Endothelial cell of umbilical vein (primary cell): Measurements from ENCODE around the gene CHSY3. TPM values are rescaled to one million over a fixed set of nuclear protein-coding genes. Genes with fewer than 3 reads are reported as not detected.

Experiments used
- BruUV-seq: library from RNA; stranded (reverse); fragments of 400-500 nt; replicated peaks from 2 replicates; lab custom pipeline; 2021; lab: Mats Ljungman, UMichigan
- CTCF ChIA-PET: fragments of 300-600, 350-600 bp; sonication (Branson Sonifier 250); formaldehyde crosslinking; loops from one replicate; lab custom pipeline; 2021; ENCODE audit warnings: antibody characterized with exemption, inconsistent platforms; lab: Charles Lee
- POLR2A ChIA-PET: fragments of 300-600, 350-600 bp; sonication (Branson Sonifier 250); formaldehyde crosslinking; loops from one replicate; lab custom pipeline; 2021; ENCODE audit warnings: antibody characterized with exemption, inconsistent platforms; lab: Charles Lee
- DNase-seq: peaks from one replicate; pipeline ENCODE4 v3.0.0-alpha.2; 2011; ENCODE audit warnings: low read depth, low spot score
- FAIRE-seq: peaks from 2 replicates; lab custom pipeline; 2011; peaks lifted over from hg19 to GRCh38; lab: Jason Lieb, UNC
- H2AFZ ChIP-seq: 2 replicates; pipeline ENCODE4 v1.6.0; 2012; ENCODE audit warnings: low read depth, low read length, control low read depth, inconsistent platforms
- H3K27ac ChIP-seq: 2 replicates; pipeline ENCODE4 v1.5.1; 2011; ENCODE audit warnings: low read depth, mild to moderate bottlenecking, control low read depth, low read length, moderate library complexity; ENCODE audit not compliant: insufficient read depth
- H3K27me3 ChIP-seq, 2 experiments: 2 replicates each; pipeline versions ENCODE4 v1.6.0 to v1.6.1; 2011; ENCODE audit warnings: low read length in 2 of 2, mixed read lengths in 1 of 2; ENCODE audit not compliant: control insufficient read depth in 2 of 2, insufficient read depth in 2 of 2
- H3K36me3 ChIP-seq, 2 experiments: 2 replicates in 1 of 2; 3 replicates in 1 of 2; pipeline ENCODE4 v1.5.1; 2011; ENCODE audit warnings: low read length in 2 of 2, mild to moderate bottlenecking in 1 of 2, moderate library complexity in 1 of 2; ENCODE audit not compliant: control insufficient read depth in 2 of 2, insufficient read depth in 2 of 2; ENCODE audit errors: extremely low read depth in 1 of 2
- H3K4me1 ChIP-seq: 3 replicates; pipeline ENCODE4 v1.5.1; 2011; ENCODE audit warnings: mild to moderate bottlenecking, low read length; ENCODE audit not compliant: control insufficient read depth, insufficient read depth; ENCODE audit errors: extremely low read depth
- H3K4me2 ChIP-seq: 2 replicates; pipeline ENCODE4 v1.6.1; 2011; ENCODE audit warnings: low read length, control low read depth, mixed read lengths; ENCODE audit not compliant: insufficient read depth
- H3K4me3 ChIP-seq, 3 experiments: fragments of 200-600 bp in 1 of 3; sonication (generic), shearing (Covaris generic) in 1 of 3; replicated peaks in 1 of 3; 2 replicates each; pipeline ENCODE4 v1.5.1; 2011 to 2016; ENCODE audit warnings: control low read depth in 3 of 3, low read length in 3 of 3, mild to moderate bottlenecking in 2 of 3, inconsistent platforms in 1 of 3, low read depth in 1 of 3, moderate library complexity in 1 of 3; ENCODE audit not compliant: insufficient read depth in 1 of 3
- H3K79me2 ChIP-seq: 2 replicates; pipeline ENCODE4 v1.6.0; 2012; ENCODE audit warnings: low read length, inconsistent platforms; ENCODE audit not compliant: control insufficient read depth, insufficient read depth
- H3K9ac ChIP-seq: replicated peaks from 2 replicates; pipeline ENCODE3; 2011; ENCODE audit warnings: low read length, control low read depth; ENCODE audit not compliant: insufficient read depth; ENCODE audit errors: extremely low read depth
- H3K9me1 ChIP-seq: replicated peaks from 3 replicates; pipeline ENCODE4 v1.6.0; 2011; ENCODE audit warnings: mild to moderate bottlenecking, low read length; ENCODE audit not compliant: control insufficient read depth, insufficient read depth; ENCODE audit errors: extremely low read depth
- H3K9me3 ChIP-seq: replicated peaks from 2 replicates; pipeline ENCODE4 v1.5.1; 2012; ENCODE audit warnings: low read length, inconsistent platforms; ENCODE audit not compliant: control insufficient read depth, insufficient read depth
- H4K20me1 ChIP-seq: replicated peaks from 2 replicates; pipeline ENCODE3; 2011; ENCODE audit warnings: mild to moderate bottlenecking, low read length; ENCODE audit not compliant: control insufficient read depth, insufficient read depth; ENCODE audit errors: extremely low read depth
- EZH2 ChIP-seq: IDR thresholded peaks from 2 replicates; pipeline ENCODE4 v1.6.1; 2012; ENCODE audit warnings: borderline replicate concordance, low read depth, mild to moderate bottlenecking, moderate library complexity, low read length, inconsistent platforms; ENCODE audit not compliant: severe bottlenecking
- FOS ChIP-seq: IDR thresholded peaks from 2 replicates; pipeline ENCODE4 v1.6.1; 2011; ENCODE audit warnings: mild to moderate bottlenecking, low read length, moderate library complexity, borderline replicate concordance; ENCODE audit not compliant: insufficient read depth
- GATA2 ChIP-seq: IDR thresholded peaks from 2 replicates; pipeline ENCODE4 v1.7.0; 2011; ENCODE audit warnings: low read depth, mild to moderate bottlenecking, moderate library complexity, mixed read lengths, low read length; ENCODE audit not compliant: insufficient read length, insufficient read depth
- JUN ChIP-seq: IDR thresholded peaks from 2 replicates; pipeline ENCODE4 v1.6.1; 2011; ENCODE audit warnings: borderline replicate concordance, low read depth; ENCODE audit not compliant: insufficient read length, insufficient read depth
- MYC ChIP-seq: IDR thresholded peaks from one replicate; pipeline ENCODE4 v1.6.1; 2011; ENCODE audit warnings: mild to moderate bottlenecking, low read depth, low read length
- POLR2A ChIP-seq: IDR thresholded peaks from 2 replicates; pipeline ENCODE4 v1.6.1; 2012; ENCODE audit warnings: low read depth, mild to moderate bottlenecking, control low read depth, low read length
- POLR2AphosphoS5 ChIP-seq: IDR thresholded peaks from 2 replicates; pipeline ENCODE4 v1.6.1; 2012; ENCODE audit warnings: low read depth, mild to moderate bottlenecking, control low read depth, low read length, moderate library complexity; ENCODE audit not compliant: insufficient read depth
- dilution Hi-C: fragments of 300-500 bp; cut with MboI; formaldehyde crosslinking; loops from one replicate; pipeline ENCODE4 v1.15.0; 2019; ENCODE audit warnings: low sequenced_read_pairs; ENCODE audit not compliant: extremely low pct_ligation_motif_present
- intact Hi-C: fragments of 100-400 bp; cut with micrococcal nuclease; formaldehyde crosslinking; loops from one replicate; pipeline ENCODE4 v1.10.0; 2022
- polyA plus RNA-seq, 4 experiments: library from polyadenylated mRNA; depleted of rRNA in 3 of 4; stranded (reverse) in 3 of 4; unstranded in 1 of 4; fragments of >200 nt; gene quantifications; 2 replicates each; pipeline versions ENCODE4 v1.2.1 to v1.2.3, GENCODE V29; 2011 to 2012; ENCODE audit warnings: missing spikeins in 1 of 4
- total RNA-seq: library from RNA; stranded (reverse); gene quantifications from 2 replicates; pipeline ENCODE4 v1.2.3, GENCODE V29; 2021
- TF ChIP-seq, protein P1 (sequence below), 2 donors: IDR thresholded peaks; 1 replicate in 1 of 2; 2 replicates in 1 of 2; pipeline ENCODE4 v1.5.1; 2011; ENCODE audit warnings: low read length in 2 of 2, mild to moderate bottlenecking in 2 of 2, moderate library complexity in 2 of 2, control low read depth in 1 of 2, inconsistent platforms in 1 of 2, low read depth in 1 of 2; ENCODE audit not compliant: insufficient read depth in 1 of 2; ENCODE audit errors: extremely low read depth in 1 of 2
- TF ChIP-seq, protein P2 (sequence below): IDR thresholded peaks from 2 replicates; pipeline ENCODE4 v1.6.1; 2011; ENCODE audit not compliant: insufficient read depth, insufficient read length

The CHSY3 gene
- total and polyA plus RNA-seq, 2 donors (not counting 3 experiments of a cell fraction or from before 2014, with no cell fraction given), result 2.2 to 8.4 TPM

DNA sequence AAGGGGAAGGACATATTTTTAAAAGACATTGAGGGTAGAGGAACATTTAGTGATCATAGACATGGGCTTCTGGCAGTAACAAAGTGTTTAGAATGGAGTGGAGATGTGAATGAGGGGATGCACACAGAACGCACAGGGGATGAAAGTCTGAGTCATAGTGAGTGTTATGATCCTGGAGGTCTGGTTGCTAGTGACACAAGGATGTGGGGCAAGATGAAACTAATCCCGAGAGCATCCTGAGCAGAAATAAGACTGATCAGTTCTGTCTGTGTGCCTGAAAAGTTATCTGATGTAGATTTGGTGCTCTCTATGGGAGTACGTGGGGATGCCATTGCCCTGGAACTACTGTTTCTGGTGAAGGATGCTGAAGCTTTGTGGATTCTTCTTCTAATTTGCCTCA lies 141.1 kb downstream of the CHSY3 start:
- Histone ChIP-seq H4K20me1 (no peaks in the 10 kb centered on the region), H3K4me3 (no peak overlapping the region), H3K27ac (no peak overlapping the region), H3K9ac (no peak overlapping the region), H3K27me3 (no peaks in the 10 kb centered on the region), H3K9me3 (no peaks in the 10 kb centered on the region), H2AFZ (no peak overlapping the region), H3K79me2 (no peaks in the 10 kb centered on the region), H3K9me1 (no peaks in the 10 kb centered on the region), H3K4me2 (no peak overlapping the region), H3K36me3 (no peaks in the 10 kb centered on the region), H3K4me1 (no peaks in the 10 kb centered on the region)
- POLR2A ChIA-PET, result no interaction called here
- FAIRE-seq (no peak), DNase-seq (no peak)
- CTCF ChIA-PET, result no interaction called here
- TF ChIP-seq FOS (no peak), GATA2 (no peak), POLR2AphosphoS5 (no peak), JUN (no peak), MYC (no peak), EZH2 (no peak), POLR2A (no peak)
- TF ChIP-seq, protein P1, sequence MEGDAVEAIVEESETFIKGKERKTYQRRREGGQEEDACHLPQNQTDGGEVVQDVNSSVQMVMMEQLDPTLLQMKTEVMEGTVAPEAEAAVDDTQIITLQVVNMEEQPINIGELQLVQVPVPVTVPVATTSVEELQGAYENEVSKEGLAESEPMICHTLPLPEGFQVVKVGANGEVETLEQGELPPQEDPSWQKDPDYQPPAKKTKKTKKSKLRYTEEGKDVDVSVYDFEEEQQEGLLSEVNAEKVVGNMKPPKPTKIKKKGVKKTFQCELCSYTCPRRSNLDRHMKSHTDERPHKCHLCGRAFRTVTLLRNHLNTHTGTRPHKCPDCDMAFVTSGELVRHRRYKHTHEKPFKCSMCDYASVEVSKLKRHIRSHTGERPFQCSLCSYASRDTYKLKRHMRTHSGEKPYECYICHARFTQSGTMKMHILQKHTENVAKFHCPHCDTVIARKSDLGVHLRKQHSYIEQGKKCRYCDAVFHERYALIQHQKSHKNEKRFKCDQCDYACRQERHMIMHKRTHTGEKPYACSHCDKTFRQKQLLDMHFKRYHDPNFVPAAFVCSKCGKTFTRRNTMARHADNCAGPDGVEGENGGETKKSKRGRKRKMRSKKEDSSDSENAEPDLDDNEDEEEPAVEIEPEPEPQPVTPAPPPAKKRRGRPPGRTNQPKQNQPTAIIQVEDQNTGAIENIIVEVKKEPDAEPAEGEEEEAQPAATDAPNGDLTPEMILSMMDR (IDR thresholded peaks at IDR 0.05; ENCODE audit: extremely low read depth in 1 of 2, insufficient read depth in 1 of 2, low read depth in 1 of 2, low read length in 2 of 2), result no peak
- TF ChIP-seq, protein P2, sequence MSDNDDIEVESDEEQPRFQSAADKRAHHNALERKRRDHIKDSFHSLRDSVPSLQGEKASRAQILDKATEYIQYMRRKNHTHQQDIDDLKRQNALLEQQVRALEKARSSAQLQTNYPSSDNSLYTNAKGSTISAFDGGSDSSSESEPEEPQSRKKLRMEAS, result no peak
- dilution Hi-C loops, result no loop called here
- intact Hi-C loops, result no loop called here
- no TSS peak for BruUV-seq
